PC-9 (cell line): Measurements from ENCODE around the gene TPSG1.

ENCODE experiments used
- CTCF ChIP-seq: fragments of 200-600 bp; sonication (generic); conservative IDR thresholded peaks from 2 replicates; pipeline ENCODE4 v1.6.1; 2017; ENCODE audit warnings: mixed run types, antibody characterized with exemption, mild to moderate bottlenecking, moderate library complexity
- EZH2 ChIP-seq: fragments of 200-600 bp; sonication (generic); IDR thresholded peaks from 2 replicates; pipeline ENCODE4 v1.8.0; 2017; ENCODE audit warnings: antibody characterized with exemption, low read depth

GRCh38 chr16:1175566-1176279 is 49.3 kb downstream of the TPSG1 start:
- TF ChIP-seq CTCF (no peak), EZH2 (no peak)
